HG03066 (cell line): ENCODE measurements around the gene LRP2BP.
A peak's percentile ranks its signal among the peaks of the same experiment; 100 is the strongest.
"Not testable (repeated sequence)": the region's sequence is repeated elsewhere in the genome, so short reads cannot be mapped to it uniquely, and the experiment has no call there.

ENCODE experiments used
- ATAC-seq: cut with Tn5 transposase; IDR thresholded peaks from one replicate; pipeline ENCODE4 v1.9.1; 2021; ENCODE audit warnings: low read depth; ENCODE audit not compliant: unreplicated experiment

Gene LRP2BP

DNA sequence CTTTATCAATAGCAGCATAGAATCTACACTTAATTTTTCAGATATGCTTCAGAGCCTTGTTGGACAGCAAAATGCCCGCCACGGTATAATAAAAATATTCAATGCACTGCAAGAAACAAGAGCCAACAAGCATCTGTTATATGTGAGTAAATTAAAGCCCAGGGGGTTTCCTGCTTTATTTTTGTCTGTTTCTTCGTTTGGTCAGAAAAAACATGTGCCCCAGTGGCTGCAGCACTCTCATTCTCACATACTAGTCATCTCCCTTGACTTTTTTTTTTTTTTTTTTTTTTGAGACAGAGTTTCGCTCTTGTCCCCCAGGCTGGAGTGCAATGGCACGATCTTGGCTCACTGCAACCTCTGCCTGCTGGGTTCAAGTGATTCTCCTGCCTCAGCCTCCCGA lies 33.2 kb downstream of the LRP2BP start:
- ATAC-seq: not testable (repeated sequence)

DNA sequence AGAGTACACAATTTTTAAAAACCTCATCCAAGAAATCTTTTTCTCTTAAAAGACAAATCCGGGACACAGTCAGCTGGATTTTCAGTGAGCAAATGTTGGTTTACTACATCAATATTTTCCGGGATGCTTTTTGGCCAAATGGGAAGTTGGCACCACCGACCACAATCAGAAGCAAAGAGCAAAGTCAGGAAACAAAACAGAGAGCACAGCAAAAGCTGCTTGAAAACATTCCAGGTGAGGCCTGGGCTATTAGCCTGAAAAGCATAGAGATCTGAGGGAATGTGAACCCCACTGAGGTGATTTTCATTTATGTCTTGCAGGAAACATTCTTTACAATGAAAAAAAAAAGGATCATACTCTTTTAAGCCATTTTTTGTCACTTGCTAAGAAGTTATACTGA lies 33.9 kb downstream of the LRP2BP start:
- no peak for ATAC-seq

DNA sequence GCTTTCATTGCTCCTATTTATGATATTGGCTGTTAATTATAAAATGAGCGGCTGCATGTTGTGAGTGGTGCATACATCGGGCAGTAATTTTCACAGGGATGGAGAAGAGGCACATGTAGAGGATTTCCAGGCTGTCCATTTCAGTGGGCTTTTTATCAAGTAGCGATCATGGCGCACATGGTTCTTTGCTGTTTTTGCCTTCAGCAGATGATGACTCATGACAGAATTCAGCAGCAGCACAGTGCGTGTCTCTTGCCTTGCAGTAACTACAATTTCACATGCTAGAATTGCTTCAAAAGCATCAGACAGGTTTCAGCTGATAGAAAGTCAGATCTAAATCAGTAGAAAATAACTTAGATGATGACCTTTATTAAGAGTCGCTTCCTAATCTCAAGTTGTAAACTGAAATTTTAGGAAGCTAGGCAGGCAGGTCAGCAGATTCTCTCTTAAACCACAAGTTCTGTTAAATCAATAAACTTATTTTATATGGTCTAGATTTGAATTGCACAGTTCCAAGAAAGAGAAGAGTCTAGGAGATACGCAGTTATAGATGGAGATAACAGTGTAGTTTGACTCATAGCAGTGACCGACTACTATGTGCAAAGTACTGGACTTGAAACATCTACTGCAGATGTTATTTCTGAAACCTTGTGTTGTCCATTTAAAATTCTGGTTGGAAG lies 35.8 kb downstream of the LRP2BP start:
- no peak for ATAC-seq

DNA sequence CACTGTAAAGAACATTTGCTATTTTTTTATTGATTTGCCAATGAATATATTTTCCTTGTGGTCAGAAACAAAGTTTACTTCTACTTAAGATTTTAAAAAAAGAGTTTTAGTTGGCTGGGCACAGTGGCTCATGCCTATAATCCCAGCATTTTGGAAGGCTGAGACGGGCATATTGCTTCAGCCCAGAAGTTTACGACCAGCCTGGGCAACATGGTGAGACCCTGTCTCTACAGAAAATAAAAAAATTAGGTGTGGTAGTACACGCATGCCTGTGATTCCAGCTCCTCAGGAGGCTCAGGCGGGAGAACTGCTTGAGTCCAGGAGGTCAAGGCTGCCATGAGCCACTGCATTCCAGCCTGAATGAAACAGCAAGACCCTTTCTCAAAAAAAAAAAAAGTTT lies 36.8 kb downstream of the LRP2BP start:
- no peak for ATAC-seq

DNA sequence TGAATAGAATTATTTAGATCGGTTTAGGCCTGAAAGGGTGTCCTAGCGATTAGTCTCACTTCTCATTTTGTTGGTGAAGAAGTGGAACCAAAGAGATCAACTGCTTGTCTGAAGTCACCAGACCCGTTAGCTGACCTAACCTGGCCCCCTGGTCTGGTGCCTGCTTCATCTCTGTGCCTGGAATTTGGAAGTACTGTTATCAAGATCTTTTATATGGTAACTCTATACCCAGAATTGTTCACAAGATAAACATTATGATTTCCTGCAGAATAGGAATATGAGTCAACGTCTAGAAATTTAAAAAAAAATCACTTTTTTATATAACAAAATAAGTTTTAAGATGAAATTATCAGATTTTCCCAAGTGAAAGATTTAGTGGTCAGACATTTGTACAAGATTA lies 37.2 kb downstream of the LRP2BP start:
- no peak for ATAC-seq

DNA sequence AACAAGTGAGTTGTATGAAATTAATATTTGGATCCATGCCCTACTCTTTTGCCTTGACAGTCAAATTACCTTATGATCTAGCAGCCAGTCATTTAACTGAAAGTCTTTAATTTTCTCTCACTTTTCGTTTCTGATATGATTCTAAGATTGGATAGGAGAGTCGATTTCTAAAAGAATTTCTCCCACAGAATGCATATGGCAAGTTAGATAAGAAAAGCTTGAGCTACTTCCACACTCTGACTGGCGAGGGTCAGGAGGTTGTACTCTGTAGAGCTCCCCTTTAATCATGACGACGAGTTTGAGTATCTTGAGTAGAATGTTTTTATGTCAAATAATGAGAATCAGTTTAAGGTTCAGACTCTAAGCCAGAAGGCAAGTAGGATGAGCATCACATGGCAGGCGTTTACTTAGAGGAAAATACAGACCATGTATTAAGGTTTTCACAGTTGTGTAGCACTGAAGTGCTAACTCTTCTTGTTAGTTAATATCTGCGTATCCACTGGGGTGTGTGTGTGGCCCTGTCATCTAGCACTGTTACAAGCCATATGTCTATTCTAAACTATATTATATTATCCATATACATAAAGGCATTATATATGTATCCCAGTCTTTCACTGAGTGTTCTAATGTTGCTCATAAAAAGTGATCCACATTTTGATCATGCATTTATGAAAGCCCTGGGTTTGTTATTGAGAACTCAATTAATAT lies 37.8 kb downstream of the LRP2BP start:
- ATAC-seq: no peak

DNA sequence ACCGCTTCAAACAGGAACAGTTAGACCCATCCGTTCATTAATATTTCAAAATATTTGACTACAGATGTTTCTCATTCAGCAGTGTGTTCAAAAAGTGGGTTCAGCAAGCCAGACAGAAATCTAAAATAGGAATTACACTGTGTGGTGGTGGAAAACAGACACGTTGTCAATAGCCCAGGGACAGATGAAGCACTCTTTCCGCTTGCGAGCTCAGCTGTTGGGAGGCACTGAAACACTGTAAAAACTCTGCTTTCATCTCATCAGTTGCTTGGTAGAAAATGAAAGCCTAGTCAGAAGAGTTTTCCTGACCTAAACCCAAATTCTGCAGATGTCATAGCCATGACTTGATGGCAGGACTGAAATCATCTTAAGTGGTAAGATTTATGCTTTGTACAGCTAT lies 38.5 kb downstream of the LRP2BP start:
- no peak for ATAC-seq

DNA sequence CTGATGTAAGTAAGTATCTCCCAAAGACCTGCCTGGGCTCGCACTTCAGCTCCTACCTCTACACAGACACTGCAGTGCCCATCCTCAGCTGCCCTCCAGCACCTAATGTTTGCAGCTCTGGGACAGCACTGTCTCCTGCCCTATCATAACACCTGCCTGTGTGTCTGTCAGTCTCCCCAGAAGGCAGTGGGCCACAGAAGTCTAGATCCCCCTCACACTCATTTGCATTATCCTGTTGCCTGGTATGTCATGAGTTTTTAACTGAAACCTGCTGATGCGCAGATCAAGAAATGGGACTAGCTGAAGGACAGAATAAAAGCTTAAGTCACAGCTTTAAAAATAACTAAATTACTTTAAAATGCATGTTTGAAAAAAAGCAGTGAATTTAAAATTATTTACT lies 43.0 kb downstream of the LRP2BP start:
- no peak for ATAC-seq

DNA sequence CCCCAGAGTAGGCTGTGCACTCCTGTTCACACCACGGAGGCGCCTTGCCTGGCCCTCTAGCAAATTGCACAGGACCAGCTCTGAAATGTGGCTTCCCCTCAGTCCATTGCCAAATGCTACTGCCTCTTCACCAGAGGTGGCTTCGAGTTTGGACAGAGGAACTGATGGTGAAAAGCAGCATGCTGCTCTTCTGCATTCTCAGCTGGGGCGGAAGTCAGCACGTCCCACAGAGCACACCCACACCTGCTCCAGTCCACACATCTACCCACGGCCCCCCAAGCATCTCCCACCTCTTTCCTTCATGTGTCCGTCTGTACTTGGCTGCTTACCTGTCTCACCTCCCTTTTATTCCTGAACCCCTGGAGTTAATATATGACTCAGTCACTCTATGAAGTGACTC lies 43.5 kb downstream of the LRP2BP start:
- no peak for ATAC-seq

DNA sequence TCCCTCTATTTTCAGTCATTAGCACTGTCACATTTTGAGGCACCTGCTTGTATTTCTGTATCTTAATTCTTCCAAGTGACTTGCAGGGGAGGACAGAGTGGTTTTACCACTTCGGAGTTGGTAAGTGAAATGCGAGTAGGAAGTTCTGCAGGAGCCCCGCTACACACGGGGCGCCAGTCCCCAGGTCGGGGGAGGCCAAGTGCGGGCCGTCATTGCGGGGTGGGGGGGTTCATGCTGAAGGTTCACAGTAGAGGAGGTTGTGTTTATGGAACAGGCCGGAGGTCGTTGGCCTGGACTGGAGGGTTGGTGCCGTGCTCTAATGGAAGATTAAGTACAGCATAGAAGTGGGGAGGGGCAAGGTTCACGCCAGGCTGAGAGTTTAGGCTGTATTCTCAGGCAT lies 44.0 kb downstream of the LRP2BP start:
- no peak for ATAC-seq

DNA sequence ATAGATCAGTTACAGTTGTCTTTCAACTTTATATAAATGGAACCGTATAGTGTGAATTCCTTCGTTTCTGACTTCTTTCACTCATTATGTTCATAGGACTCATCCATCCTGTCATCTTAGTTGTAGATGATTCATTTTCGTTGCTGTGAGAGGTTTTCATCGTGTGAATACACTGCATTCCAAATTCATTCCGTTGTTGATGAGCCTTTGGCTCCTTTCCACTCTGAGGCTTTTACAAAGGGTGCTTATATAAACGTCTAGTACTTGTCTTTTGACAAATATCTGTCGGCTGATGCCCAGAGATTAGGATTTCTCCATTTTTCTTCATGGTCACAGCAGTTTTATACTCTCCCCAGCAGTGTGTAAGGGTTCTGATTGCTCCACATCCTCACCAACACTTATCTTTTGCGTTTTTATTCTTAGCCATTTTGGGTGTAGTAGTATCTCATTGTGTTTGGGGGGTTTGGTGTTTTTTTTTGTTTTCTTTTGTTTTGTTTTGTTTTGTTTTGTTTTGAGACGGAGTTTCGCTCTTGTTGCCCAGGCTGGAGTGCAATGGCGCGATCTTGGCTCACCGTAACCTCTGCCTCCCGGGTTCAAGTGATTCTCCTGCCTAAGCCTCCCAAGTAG lies 48.6 kb downstream of the LRP2BP start:
- no peak for ATAC-seq

DNA sequence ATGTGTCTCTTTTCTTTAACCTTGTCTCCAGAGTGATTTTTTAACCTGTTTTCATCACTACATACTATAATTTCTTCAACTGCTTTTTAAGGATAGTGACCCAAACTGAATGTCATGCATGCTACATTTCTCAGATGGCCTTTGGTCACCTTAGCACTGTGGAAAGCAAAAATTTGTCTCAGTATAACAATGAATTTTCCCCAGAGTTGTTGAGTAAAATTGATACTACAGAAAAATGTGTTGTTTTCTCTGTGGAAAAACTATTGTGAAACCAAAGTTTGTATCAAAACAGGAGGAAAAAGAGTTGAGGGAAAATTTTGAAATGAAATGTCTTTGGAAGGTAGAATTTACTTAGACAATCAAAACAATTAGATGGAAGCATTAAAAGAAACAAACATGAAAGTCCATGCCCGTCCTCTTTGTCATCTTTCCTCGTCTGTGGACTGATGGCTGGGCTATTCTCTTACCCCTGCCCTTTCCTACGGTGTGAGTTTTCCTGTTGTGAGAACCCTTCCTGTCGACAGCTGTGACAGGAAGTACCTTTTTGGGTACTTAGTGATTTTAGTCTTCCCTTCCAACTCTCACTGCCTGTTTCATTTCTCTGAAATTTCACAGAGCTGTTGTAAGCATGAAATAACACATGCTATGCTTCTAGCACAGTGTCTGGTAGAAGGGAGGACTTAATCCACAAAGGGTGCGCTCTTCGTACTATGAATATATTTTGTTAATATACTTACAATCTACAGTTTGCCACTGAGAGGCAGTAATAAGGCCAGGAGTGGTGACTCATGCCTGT lies 50.8 kb downstream of the LRP2BP start:
- peak; percentile 60 for ATAC-seq

DNA sequence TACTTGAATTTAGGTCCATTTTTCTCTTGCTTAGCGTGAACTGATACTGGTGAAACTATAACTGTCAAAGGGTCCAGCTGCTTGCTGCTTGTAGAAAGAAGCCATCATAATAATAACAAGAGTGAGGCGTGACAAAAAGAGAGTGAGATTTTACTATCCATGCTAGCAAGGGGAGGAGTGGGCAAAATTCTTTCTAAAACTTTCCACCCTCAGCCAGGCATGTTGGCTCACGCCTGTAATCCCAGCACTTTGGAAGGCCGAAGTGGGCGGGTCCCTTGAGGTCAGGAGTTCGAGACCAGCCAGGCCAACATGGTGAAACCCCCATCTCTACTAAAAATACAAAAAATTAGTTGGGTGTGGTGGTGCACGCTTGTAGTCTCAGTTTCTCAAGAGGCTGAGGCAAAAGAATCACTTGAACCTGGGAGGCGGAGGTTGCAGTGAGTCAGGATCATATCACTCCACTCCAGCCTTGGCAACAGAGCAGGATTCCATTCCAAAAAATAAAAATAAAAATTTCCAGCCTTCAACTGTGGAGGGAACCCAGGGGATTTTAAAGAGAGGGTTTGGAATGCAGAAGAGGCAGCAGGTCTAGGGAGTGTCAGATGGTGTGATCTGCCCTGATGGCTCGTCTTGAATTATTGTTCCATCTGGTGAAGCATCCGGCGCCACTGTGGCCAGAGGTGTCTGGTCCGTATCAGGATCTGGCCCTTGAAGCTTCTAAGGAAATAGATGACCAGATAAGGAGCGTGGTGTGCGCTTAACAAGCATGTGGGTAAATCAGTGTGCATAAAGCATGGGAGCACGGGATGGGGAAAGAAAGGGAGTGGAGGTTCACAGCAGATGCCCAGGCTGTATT lies 51.8 kb downstream of the LRP2BP start:
- ATAC-seq: peak; percentile 38

DNA sequence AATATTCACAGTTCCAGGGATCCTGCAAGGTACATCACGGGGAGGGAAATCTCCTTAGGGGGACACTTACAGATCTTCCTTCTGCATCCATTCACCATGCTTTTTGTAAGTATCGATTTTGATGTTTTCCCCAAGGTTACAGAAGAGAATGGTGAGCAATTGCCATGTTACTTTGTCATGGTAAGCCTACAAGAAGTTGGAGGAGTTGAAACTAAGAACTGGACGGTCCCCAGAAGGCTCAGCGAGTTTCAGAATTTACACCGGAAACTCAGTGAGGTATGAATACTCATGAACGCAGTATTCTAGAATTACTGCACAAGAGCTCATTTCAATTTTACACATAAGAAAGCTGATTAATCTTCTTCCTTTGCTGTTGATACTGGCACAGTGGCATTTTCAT lies 53.9 kb downstream of the LRP2BP start:
- peak; percentile 47 for ATAC-seq

DNA sequence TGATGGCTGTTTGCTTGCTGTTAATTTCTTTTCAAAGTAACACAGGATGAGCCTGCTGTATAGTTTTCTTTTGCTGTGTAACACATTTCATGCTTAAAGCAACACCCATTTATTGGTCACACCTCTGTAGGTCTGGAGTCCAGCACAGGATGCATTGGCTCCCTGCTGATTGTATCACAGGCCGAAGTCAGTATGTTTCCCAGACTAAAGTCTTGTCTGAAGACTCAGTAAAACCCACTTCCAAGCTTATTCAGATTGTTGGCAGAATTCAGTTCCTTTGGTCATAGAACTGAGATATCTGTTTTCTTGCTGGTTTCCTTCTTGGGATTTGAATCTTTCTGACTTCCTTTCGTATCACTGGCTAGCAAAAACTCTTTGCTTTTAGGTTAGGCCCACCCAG lies 54.3 kb downstream of the LRP2BP start:
- no peak for ATAC-seq

DNA sequence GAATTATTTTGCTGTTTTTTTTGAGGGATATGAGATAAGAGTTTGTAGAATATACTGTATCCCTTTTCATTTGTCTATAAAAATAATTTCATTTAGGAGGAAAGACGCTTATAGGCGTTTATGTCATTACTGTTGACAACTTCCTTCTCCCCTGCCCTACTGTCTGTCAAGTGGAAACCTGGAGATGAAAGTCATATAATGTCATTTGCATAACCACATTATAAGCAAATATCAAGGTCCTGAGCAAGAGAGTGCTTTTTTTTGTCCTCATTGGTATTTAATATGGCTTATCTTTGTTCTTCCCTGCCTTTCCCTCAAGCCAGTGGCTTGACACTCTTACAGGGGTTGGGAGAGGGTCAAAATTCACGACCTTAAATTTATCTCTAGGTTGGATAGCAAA lies 55.8 kb downstream of the LRP2BP start:
- no peak for ATAC-seq

DNA sequence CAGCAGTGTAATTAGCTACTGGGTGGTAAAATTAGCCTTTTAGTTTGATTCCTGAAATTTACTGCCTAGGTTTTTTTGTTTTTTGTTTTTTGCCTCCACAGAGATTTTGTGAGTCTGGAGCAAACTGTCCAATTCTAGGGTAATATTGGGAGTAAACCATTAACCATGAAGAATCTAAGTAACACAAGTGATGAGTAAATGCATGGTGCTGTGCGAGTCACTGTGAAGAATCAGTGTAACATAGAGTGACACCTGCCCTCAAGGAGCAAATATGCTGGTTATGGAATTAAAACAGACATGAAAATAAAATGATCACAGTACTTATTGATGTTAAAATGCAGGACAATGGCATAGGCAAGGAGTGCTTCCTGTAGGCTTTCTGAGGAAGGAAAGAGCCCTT lies 60.1 kb downstream of the LRP2BP start:
- ATAC-seq: no peak

DNA sequence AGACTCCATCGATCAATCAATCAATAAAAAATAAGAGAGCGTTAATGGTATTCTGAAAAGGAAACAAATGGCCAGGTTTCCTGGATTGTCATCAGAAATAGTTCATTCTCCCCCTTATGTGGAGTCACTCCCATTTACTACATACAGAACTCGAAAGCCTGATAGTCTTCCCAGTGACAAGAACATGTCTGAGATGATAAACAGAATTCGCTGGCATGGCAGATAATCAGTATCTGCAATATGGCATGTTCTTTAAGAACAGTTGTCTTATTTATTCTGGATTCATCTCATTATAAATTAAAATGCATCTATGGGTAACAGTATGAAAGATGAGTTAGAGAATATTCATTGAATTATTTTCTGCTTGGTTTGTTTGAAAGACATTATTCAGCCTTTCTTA lies 61.4 kb downstream of the LRP2BP start:
- no peak for ATAC-seq

DNA sequence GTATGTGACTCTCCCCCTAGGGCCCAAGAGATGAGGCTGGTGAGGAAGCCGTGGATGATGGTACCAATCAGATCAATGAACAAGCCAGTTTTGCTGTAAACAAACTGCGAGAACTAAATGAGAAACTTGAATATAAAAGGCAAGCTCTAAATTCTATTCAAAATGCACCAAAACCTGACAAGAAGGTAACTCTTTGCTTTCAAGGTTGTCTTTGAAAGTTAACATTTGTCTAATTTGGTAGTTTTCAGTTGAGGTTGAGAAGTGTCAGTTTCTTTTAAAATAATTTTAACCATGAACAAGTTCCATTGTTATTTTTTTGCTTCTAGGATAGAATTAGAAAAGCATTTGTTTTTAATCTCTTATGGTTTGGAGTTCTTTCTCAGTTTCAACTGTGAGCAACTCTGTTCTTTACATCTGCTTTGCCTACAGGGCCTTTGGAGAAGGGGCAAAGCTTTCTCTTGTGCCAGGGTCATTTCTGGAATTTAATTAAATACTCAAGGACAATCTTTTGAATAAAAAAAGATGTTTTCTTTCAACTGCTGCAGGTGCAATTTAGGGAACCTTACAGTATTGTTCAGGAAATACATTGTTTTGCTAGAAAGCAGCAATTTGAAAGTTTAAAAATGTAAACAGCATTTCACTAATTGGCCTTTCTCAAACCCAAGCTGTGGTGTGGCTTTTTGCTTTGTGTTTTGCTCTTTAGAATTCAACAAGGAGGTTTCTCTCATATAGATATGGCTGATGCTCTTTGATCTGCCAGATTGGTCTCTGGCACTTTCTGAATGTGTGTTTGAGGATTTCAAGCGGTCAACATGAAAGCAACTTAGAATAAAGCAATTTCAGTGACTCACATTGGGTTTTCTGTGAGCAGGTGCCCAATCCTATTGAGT lies 62.9 kb downstream of the LRP2BP start:
- peak; percentile 77 for ATAC-seq
